Measurements from ENCODE around the gene LAD1.

DNA sequence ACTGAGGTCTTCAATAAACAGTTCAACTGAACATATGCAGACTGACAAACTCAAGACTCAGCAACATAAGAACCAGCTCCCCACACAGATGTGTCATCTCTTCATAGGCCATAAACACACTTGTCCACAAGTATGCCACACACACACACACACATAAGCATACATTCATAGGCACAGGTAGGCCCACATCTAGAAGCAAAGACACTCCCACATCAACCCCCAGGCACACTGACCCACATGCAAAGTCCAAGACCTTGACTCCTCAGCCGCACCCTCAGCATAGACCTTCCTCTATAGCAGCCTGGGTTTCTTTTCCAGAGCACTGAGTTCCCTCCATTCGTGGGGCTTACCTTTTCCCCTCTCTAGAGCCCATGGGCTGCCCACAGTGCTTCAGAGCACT lies 1.4 kb downstream of the LAD1 start:
- TF ChIP-seq, protein P1, sequence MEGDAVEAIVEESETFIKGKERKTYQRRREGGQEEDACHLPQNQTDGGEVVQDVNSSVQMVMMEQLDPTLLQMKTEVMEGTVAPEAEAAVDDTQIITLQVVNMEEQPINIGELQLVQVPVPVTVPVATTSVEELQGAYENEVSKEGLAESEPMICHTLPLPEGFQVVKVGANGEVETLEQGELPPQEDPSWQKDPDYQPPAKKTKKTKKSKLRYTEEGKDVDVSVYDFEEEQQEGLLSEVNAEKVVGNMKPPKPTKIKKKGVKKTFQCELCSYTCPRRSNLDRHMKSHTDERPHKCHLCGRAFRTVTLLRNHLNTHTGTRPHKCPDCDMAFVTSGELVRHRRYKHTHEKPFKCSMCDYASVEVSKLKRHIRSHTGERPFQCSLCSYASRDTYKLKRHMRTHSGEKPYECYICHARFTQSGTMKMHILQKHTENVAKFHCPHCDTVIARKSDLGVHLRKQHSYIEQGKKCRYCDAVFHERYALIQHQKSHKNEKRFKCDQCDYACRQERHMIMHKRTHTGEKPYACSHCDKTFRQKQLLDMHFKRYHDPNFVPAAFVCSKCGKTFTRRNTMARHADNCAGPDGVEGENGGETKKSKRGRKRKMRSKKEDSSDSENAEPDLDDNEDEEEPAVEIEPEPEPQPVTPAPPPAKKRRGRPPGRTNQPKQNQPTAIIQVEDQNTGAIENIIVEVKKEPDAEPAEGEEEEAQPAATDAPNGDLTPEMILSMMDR (IDR thresholded peaks at IDR 0.05; ENCODE audit: low read depth, low read length, poor library complexity, severe bottlenecking): no peak
- no peak for TF ChIP-seq EZH2phosphoT487 (IDR thresholded peaks at IDR 0.05; ENCODE audit: borderline replicate concordance, low read length)

Measured in DOHH2 (cell line).